Activated CD4-positive, alpha-beta T cell treated with anti-CD3 and anti-CD28 coated beads, Interleukin-2, amount 10 ng/mL, durations not matched to agents 24 days and 14 days (primary cell): ENCODE measurements around the gene NAA38. TPM values are rescaled to one million over a fixed set of nuclear protein-coding genes. Genes with fewer than 3 reads are reported as not detected.

Source experiments
- DNase-seq: peaks from one replicate; pipeline ENCODE4 v3.0.0; 2022
- H3K27ac Mint-ChIP-seq: one replicate; pipeline ENCODE4 v1.8.0; 2022; ENCODE audit warnings: mild to moderate bottlenecking, mixed read lengths
- H3K27me3 Mint-ChIP-seq: one replicate; pipeline ENCODE4 v1.8.0; 2022; ENCODE audit warnings: mixed read lengths
- H3K36me3 Mint-ChIP-seq: one replicate; pipeline ENCODE4 v1.8.0; 2022; ENCODE audit warnings: low read depth, mild to moderate bottlenecking, mixed read lengths
- H3K4me1 Mint-ChIP-seq: one replicate; pipeline ENCODE4 v1.8.0; 2021; ENCODE audit warnings: mixed read lengths
- H3K4me3 Mint-ChIP-seq: one replicate; pipeline ENCODE4 v1.8.0; 2022; ENCODE audit warnings: mild to moderate bottlenecking, moderate library complexity, mixed read lengths
- H3K9me3 Mint-ChIP-seq: one replicate; pipeline ENCODE4 v1.8.0; 2021; ENCODE audit warnings: mixed read lengths
- intact Hi-C: fragments of 100-400 bp; cut with micrococcal nuclease; formaldehyde crosslinking; loops from one replicate; pipeline ENCODE4 v1.15.1; 2023
- total RNA-seq: library from RNA; stranded (reverse); gene quantifications from 2 replicates; pipeline ENCODE4 v1.2.3, GENCODE V29; 2022

Gene NAA38
- total RNA-seq, 1 donor from 2014 or later = 47.5 TPM

GRCh38 chr17:7886227-7887037 is 29.1 kb upstream of the NAA38 start:
- intact Hi-C loops = loop anchor here (1.0 to 5.0 kb wide), 5 partner anchors 29 to 199 kb away; partner anchors contain the start of genes CNTROB, NAA38, TP53 and TRAPPC1
- Mint-ChIP-seq H3K4me1 (peaks cover 8% of the 10 kb centered on the region), H3K27ac (no peak overlapping the region), H3K4me3 (no peak overlapping the region), H3K36me3 (peaks cover 22% of the 10 kb centered on the region), H3K9me3 (no peaks in the 10 kb centered on the region), H3K27me3 (no peaks in the 10 kb centered on the region)
- DNase-seq = peak; percentile 87

- intact Hi-C loops = loop anchor here (5.0 kb wide), 2 partner anchors 47 to 198 kb away; partner anchors contain the start of genes CNTROB, TP53, TRAPPC1 and WRAP53
- Mint-ChIP-seq H3K27ac (peak overlapping the region; percentile 63), H3K4me3 (peak overlapping the region; percentile 54), H3K36me3 (peaks cover 15% of the 10 kb centered on the region), H3K4me1 (peaks cover 8% of the 10 kb centered on the region), H3K9me3 (no peaks in the 10 kb centered on the region), H3K27me3 (no peaks in the 10 kb centered on the region)
- DNase-seq = peak; percentile 85
Observed at GRCh38 chr17:7885367-7886226, 28.2 kb upstream of the NAA38 start.

GRCh38 chr17:7884581-7885366 is 27.4 kb upstream of the NAA38 start:
- intact Hi-C loops = loop anchor here (5.0 kb wide), 2 partner anchors 48 to 197 kb away; partner anchors contain the start of genes CNTROB, TP53, TRAPPC1 and WRAP53
- peak overlapping the region; percentile 77 for H3K4me3 Mint-ChIP-seq

GRCh38 chr17:7883781-7884386 is 26.5 kb upstream of the NAA38 start:
- H3K4me3 Mint-ChIP-seq = peak overlapping the region; percentile 73
- H3K9me3 Mint-ChIP-seq = no peaks in the 10 kb centered on the region
- H3K36me3 Mint-ChIP-seq = peaks cover 5% of the 10 kb centered on the region
- DNase-seq = peak; percentile 73
- no peaks in the 10 kb centered on the region for H3K27me3 Mint-ChIP-seq
- intact Hi-C loops = no loop called here
- H3K4me1 Mint-ChIP-seq = peaks cover 2% of the 10 kb centered on the region
- H3K27ac Mint-ChIP-seq = peak overlapping the region; percentile 83

More at GRCh38 chr17:7884581-7885366, 27.4 kb upstream of the NAA38 start:
- Mint-ChIP-seq H3K4me1 (peaks cover 5% of the 10 kb centered on the region), H3K9me3 (no peaks in the 10 kb centered on the region), H3K27me3 (no peaks in the 10 kb centered on the region), H3K27ac (peak overlapping the region; percentile 91), H3K36me3 (peaks cover 8% of the 10 kb centered on the region)
- DNase-seq = peak; percentile 80

- Mint-ChIP-seq H3K4me3 (no peak overlapping the region), H3K27me3 (no peaks in the 10 kb centered on the region), H3K36me3 (peaks cover 5% of the 10 kb centered on the region), H3K4me1 (peaks cover 2% of the 10 kb centered on the region), H3K9me3 (no peaks in the 10 kb centered on the region), H3K27ac (no peak overlapping the region)
- intact Hi-C loops = no loop called here
- no peak for DNase-seq
Observed at GRCh38 chr17:7882629-7883028, 25.3 kb upstream of the NAA38 start.

- Mint-ChIP-seq H3K4me1 (peaks cover 2% of the 10 kb centered on the region), H3K36me3 (peaks cover 7% of the 10 kb centered on the region), H3K27ac (no peak overlapping the region), H3K4me3 (no peak overlapping the region), H3K9me3 (no peaks in the 10 kb centered on the region), H3K27me3 (no peaks in the 10 kb centered on the region)
- intact Hi-C loops = no loop called here
- peak; percentile 64 for DNase-seq
Observed at GRCh38 chr17:7882068-7882467, 24.7 kb upstream of the NAA38 start.

GRCh38 chr17:7881276-7882054 is 24.1 kb upstream of the NAA38 start:
- intact Hi-C loops = no loop called here
- H3K36me3 Mint-ChIP-seq = peaks cover 7% of the 10 kb centered on the region
- no peaks in the 10 kb centered on the region for H3K9me3 Mint-ChIP-seq
- no peak overlapping the region for H3K4me3 Mint-ChIP-seq
- H3K4me1 Mint-ChIP-seq = peaks cover 3% of the 10 kb centered on the region
- H3K27ac Mint-ChIP-seq = no peak overlapping the region
- DNase-seq = no peak
- no peaks in the 10 kb centered on the region for H3K27me3 Mint-ChIP-seq

GRCh38 chr17:7880076-7880868 is 22.9 kb upstream of the NAA38 start:
- Mint-ChIP-seq H3K9me3 (no peaks in the 10 kb centered on the region), H3K4me3 (no peak overlapping the region)
- intact Hi-C loops = no loop called here

GRCh38 chr17:7878234-7878633 is 20.9 kb upstream of the NAA38 start:
- Mint-ChIP-seq H3K4me3 (no peak overlapping the region), H3K27me3 (no peaks in the 10 kb centered on the region), H3K9me3 (no peaks in the 10 kb centered on the region), H3K36me3 (peaks cover 15% of the 10 kb centered on the region), H3K27ac (no peak overlapping the region), H3K4me1 (peaks cover 5% of the 10 kb centered on the region)
- DNase-seq = no peak
- intact Hi-C loops = no loop called here

More at GRCh38 chr17:7880076-7880868, 22.9 kb upstream of the NAA38 start:
- no peak for DNase-seq
- Mint-ChIP-seq H3K27ac (no peak overlapping the region), H3K4me1 (peaks cover 4% of the 10 kb centered on the region), H3K36me3 (peaks cover 8% of the 10 kb centered on the region), H3K27me3 (no peaks in the 10 kb centered on the region)

- Mint-ChIP-seq H3K4me3 (no peak overlapping the region), H3K4me1 (peaks cover 5% of the 10 kb centered on the region), H3K27me3 (no peaks in the 10 kb centered on the region), H3K27ac (no peak overlapping the region), H3K9me3 (no peaks in the 10 kb centered on the region), H3K36me3 (peaks cover 19% of the 10 kb centered on the region)
- no peak for DNase-seq
- intact Hi-C loops = no loop called here
Observed at GRCh38 chr17:7875804-7876370, 18.5 kb upstream of the NAA38 start.

- DNase-seq = no peak
- Mint-ChIP-seq H3K4me3 (no peak overlapping the region), H3K9me3 (no peaks in the 10 kb centered on the region), H3K27ac (no peak overlapping the region), H3K4me1 (peaks cover 13% of the 10 kb centered on the region), H3K36me3 (peaks cover 19% of the 10 kb centered on the region), H3K27me3 (no peaks in the 10 kb centered on the region)
- intact Hi-C loops = no loop called here
Observed at GRCh38 chr17:7873051-7873450, 15.7 kb upstream of the NAA38 start.
